GM23338 (cell line): ENCODE measurements around the gene SRP54. TPM values are rescaled to one million over a fixed set of nuclear protein-coding genes. Genes with fewer than 3 reads are reported as not detected.

ENCODE experiments used
- ATAC-seq: fragments of 200-7000 bp; cut with Tn5 transposase; 3 replicates; pipeline ENCODE4 v1.9.1; 2020
- DNase-seq: peaks from one replicate; pipeline ENCODE4 v3.0.0-alpha.2; 2015; ENCODE audit warnings: low spot score
- H2AFZ ChIP-seq: fragments of 200-600 bp; sonication (generic); 2 replicates; pipeline ENCODE4 v1.8.0; 2016; ENCODE audit warnings: antibody characterized with exemption, mild to moderate bottlenecking, moderate library complexity
- H3F3A ChIP-seq: fragments of 200-600 bp; sonication (generic); replicated peaks from 2 replicates; pipeline ENCODE4 v1.8.0; 2017; ENCODE audit warnings: antibody characterized with exemption, mixed run types, low read depth
- H3K27ac ChIP-seq: fragments of 200-600 bp; sonication (generic); 2 replicates; pipeline ENCODE4 v1.6.1; 2016; ENCODE audit warnings: low read depth
- H3K27me3 ChIP-seq: fragments of 200-600 bp; sonication (generic); 2 replicates; pipeline ENCODE4 v1.8.0; 2016; ENCODE audit warnings: mild to moderate bottlenecking, mixed run types, moderate library complexity; ENCODE audit not compliant: insufficient read depth
- H3K36me3 ChIP-seq: fragments of 200-600 bp; sonication (generic); 2 replicates; pipeline ENCODE4 v1.8.0; 2016; ENCODE audit warnings: mild to moderate bottlenecking; ENCODE audit not compliant: insufficient read depth
- H3K4me1 ChIP-seq: fragments of 200-600 bp; sonication (generic); 2 replicates; pipeline ENCODE4 v1.8.0; 2016; ENCODE audit warnings: mild to moderate bottlenecking, moderate library complexity; ENCODE audit not compliant: insufficient read depth
- H3K4me2 ChIP-seq: fragments of 200-600 bp; sonication (generic); 2 replicates; pipeline ENCODE4 v1.7.1; 2017; ENCODE audit warnings: mixed run types
- H3K4me3 ChIP-seq: fragments of 200-600 bp; sonication (generic); 2 replicates; pipeline ENCODE4 v1.6.1; 2016; ENCODE audit warnings: mixed run types
- H3K79me2 ChIP-seq: fragments of 200-600 bp; sonication (generic); replicated peaks from 2 replicates; pipeline ENCODE4 v1.8.0; 2017; ENCODE audit warnings: mild to moderate bottlenecking; ENCODE audit not compliant: insufficient read depth
- H3K9me2 ChIP-seq: fragments of 200-600 bp; sonication (generic); 2 replicates; pipeline ENCODE4 v1.8.0; 2017; ENCODE audit not compliant: insufficient read depth
- H4K20me1 ChIP-seq: fragments of 200-600 bp; sonication (generic); replicated peaks from 2 replicates; pipeline ENCODE4 v1.8.0; 2017; ENCODE audit warnings: mild to moderate bottlenecking; ENCODE audit not compliant: insufficient read depth
- H3K27ac Mint-ChIP-seq: 2 replicates; pipeline ENCODE4 v1.8.0; 2020; ENCODE audit warnings: inconsistent platforms, mild to moderate bottlenecking, moderate library complexity, mixed read lengths
- H3K27me3 Mint-ChIP-seq: 3 replicates; pipeline ENCODE4 v1.8.0; 2022; ENCODE audit warnings: low read depth, mild to moderate bottlenecking, moderate library complexity, mixed read lengths, inconsistent platforms; ENCODE audit not compliant: insufficient read depth, poor library complexity
- H3K36me3 Mint-ChIP-seq: 3 replicates; pipeline ENCODE4 v1.8.0; 2021; ENCODE audit warnings: low read depth, mild to moderate bottlenecking, inconsistent platforms, moderate library complexity, mixed read lengths
- H3K4me1 Mint-ChIP-seq: 3 replicates; pipeline ENCODE4 v1.8.0; 2020; ENCODE audit warnings: mild to moderate bottlenecking, inconsistent platforms, mixed read lengths
- H3K4me3 Mint-ChIP-seq: 3 replicates; pipeline ENCODE4 v1.8.0; 2021; ENCODE audit warnings: moderate library complexity, mild to moderate bottlenecking, inconsistent platforms, mixed read lengths
- H3K9me3 Mint-ChIP-seq: 3 replicates; pipeline ENCODE4 v1.8.0; 2020; ENCODE audit warnings: moderate library complexity, mild to moderate bottlenecking, inconsistent platforms, mixed read lengths
- CREB1 ChIP-seq: fragments of 250-450 bp; sonication (Bioruptor Pico); IDR thresholded peaks from 2 replicates; pipeline ENCODE4 v1.5.0; 2020; ENCODE audit warnings: low read depth, mild to moderate bottlenecking, moderate library complexity
- CTCF ChIP-seq, 2 experiments: fragments of 200-600 bp in 1 of 2; sonication (generic) in 1 of 2; conservative IDR thresholded peaks; 2 replicates each; pipeline versions ENCODE4 v1.5.1 to v1.6.1; 2016 to 2017; ENCODE audit warnings: antibody characterized with exemption in 2 of 2, low read depth in 2 of 2, mild to moderate bottlenecking in 2 of 2, moderate library complexity in 1 of 2
- ETS1 ChIP-seq: IDR thresholded peaks from 2 replicates; pipeline ENCODE4 v1.6.1; 2016; ENCODE audit warnings: antibody characterized with exemption
- EZH2phosphoT487 ChIP-seq: fragments of 200-600 bp; sonication (generic); IDR thresholded peaks from one replicate; pipeline ENCODE4 v1.8.1; 2018; ENCODE audit warnings: antibody characterized with exemption; ENCODE audit not compliant: unreplicated experiment
- NANOG ChIP-seq: IDR thresholded peaks from 2 replicates; pipeline ENCODE4 v1.6.1; 2016; ENCODE audit warnings: antibody characterized with exemption, borderline replicate concordance
- REST ChIP-seq: IDR thresholded peaks from one replicate; pipeline ENCODE4 v1.6.1; 2018; ENCODE audit warnings: antibody characterized with exemption; ENCODE audit not compliant: unreplicated experiment
- STAT1 ChIP-seq: IDR thresholded peaks from one replicate; pipeline ENCODE4 v1.6.1; 2016; ENCODE audit warnings: antibody characterized with exemption; ENCODE audit not compliant: unreplicated experiment
- ZNF114 ChIP-seq: fragments of 250-450 bp; sonication (Bioruptor Pico); IDR thresholded peaks from 2 replicates; pipeline ENCODE4 v1.5.0; 2020; ENCODE audit warnings: mild to moderate bottlenecking, moderate library complexity
- ZNF331 ChIP-seq: fragments of 250-450 bp; sonication (Bioruptor Pico); IDR thresholded peaks from 2 replicates; pipeline ENCODE4 v1.5.0; 2020; ENCODE audit warnings: low read depth, mild to moderate bottlenecking, moderate library complexity
- ZNF462 ChIP-seq: fragments of 250-450 bp; sonication (Bioruptor Pico); IDR thresholded peaks from 2 replicates; pipeline ENCODE4 v1.5.0; 2020; ENCODE audit warnings: mild to moderate bottlenecking, moderate library complexity
- polyA plus RNA-seq: library from polyadenylated mRNA; unstranded; fragments of >200 nt; fragmentation: Nextera tagmentation; extraction: Ambion mirVana; gene quantifications from 2 replicates; pipeline ENCODE4 v1.2.1, GENCODE V29; 2016
- total RNA-seq: library from RNA; depleted of rRNA; stranded (reverse); fragments of >200 nt; shearing (Covaris generic); gene quantifications from 2 replicates; pipeline ENCODE4 v1.2.3, GENCODE V29; 2014

The SRP54 gene
- total and polyA plus RNA-seq, 2 experiments from 2014 or later, result 60.4 to 77.5 TPM

- Mint-ChIP-seq H3K27ac (no peak overlapping the region), H3K4me3 (no peak overlapping the region), H3K4me1 (no peaks in the 10 kb centered on the region), H3K27me3 (peaks cover 2% of the 10 kb centered on the region), H3K36me3 (peaks cover 38% of the 10 kb centered on the region), H3K9me3 (no peaks in the 10 kb centered on the region)
- no peaks in the 10 kb centered on the region for H3K79me2 ChIP-seq
- TF ChIP-seq ZNF331 (CRISPR knock-in tag) (no peak), CTCF (conservative IDR thresholded peaks at IDR 0.05; ENCODE audit: low read depth in 2 of 2) (no peak), STAT1 (no peak), ETS1 (no peak)
- H3F3A ChIP-seq, result no peaks in the 10 kb centered on the region
- peaks cover 52% of the 10 kb centered on the region for H3K36me3 ChIP-seq
- H3K4me2 ChIP-seq, result no peak overlapping the region
- H3K9me2 ChIP-seq, result no peaks in the 10 kb centered on the region
- no peaks in the 10 kb centered on the region for H3K27me3 ChIP-seq
- peaks cover 14% of the 10 kb centered on the region for H4K20me1 ChIP-seq
- H3K4me1 ChIP-seq, result no peaks in the 10 kb centered on the region
- no peak overlapping the region for H2AFZ ChIP-seq
- H3K27ac ChIP-seq, result no peak overlapping the region
- DNase-seq, result no peak
- H3K4me3 ChIP-seq, result no peak overlapping the region
- ATAC-seq, result no peak
These were observed 37.9 kb downstream of the SRP54 start for GRCh38 chr14:35020713-35021112.

GRCh38 chr14:35028435-35028834, 45.6 kb downstream of the SRP54 start:
- H3K27me3 Mint-ChIP-seq, result peaks cover 2% of the 10 kb centered on the region
- no peak for ATAC-seq
- Histone ChIP-seq H3K79me2 (no peaks in the 10 kb centered on the region), H3K4me2 (no peak overlapping the region), H3K9me2 (no peaks in the 10 kb centered on the region), H3F3A (no peaks in the 10 kb centered on the region), H3K4me1 (no peaks in the 10 kb centered on the region), H2AFZ (no peak overlapping the region), H3K27me3 (no peaks in the 10 kb centered on the region), H3K4me3 (no peak overlapping the region), H4K20me1 (no peaks in the 10 kb centered on the region), H3K36me3 (peaks cover 15% of the 10 kb centered on the region), H3K27ac (no peak overlapping the region)
- H3K4me3 Mint-ChIP-seq, result no peak overlapping the region
- no peak overlapping the region for H3K27ac Mint-ChIP-seq
- no peaks in the 10 kb centered on the region for H3K4me1 Mint-ChIP-seq
- peaks cover 61% of the 10 kb centered on the region for H3K36me3 Mint-ChIP-seq
- H3K9me3 Mint-ChIP-seq, result peaks cover 3% of the 10 kb centered on the region
- no peak for DNase-seq
- TF ChIP-seq NANOG (no peak), ZNF462 (CRISPR knock-in tag) (no peak), EZH2phosphoT487 (no peak), ZNF114 (CRISPR knock-in tag) (no peak), ZNF331 (CRISPR knock-in tag) (no peak), CREB1 (CRISPR knock-in tag) (no peak), REST (no peak)
